Myometrial cell (primary cell): ENCODE results near the gene COQ3. TPM values are rescaled to one million over a fixed set of nuclear protein-coding genes. Genes with fewer than 3 reads are reported as not detected.

ENCODE experiments used
- total RNA-seq: library from RNA; depleted of rRNA; stranded (reverse); fragments of >200 nt; gene quantifications from 2 replicates; pipeline ENCODE4 v1.2.3, GENCODE V29; 2015

Gene COQ3
- total RNA-seq, result 14.4 and 24.2 TPM in 2 replicates

GRCh38 chr6:99393698-99394531, at the start of gene COQ3:
TSS of gene COQ3 (minus strand) at chr6:99394195. CDS start at chr6:99394179, 16 bp downstream.

GRCh38 chr6:99424761-99425646, 31.0 kb upstream of the COQ3 start, which contains the start of gene PNISR:
TSS of gene PNISR (minus strand) at chr6:99425308. CDS start at chr6:99414659, 10,649 bp downstream.

GRCh38 chr6:99349171-99350141, 44.5 kb downstream of the COQ3 start, which contains the start of gene FAXC:
TSS of gene FAXC (minus strand) at chr6:99349674. CDS start at chr6:99349372, 302 bp downstream.

Other genes starting within 250 kb of the COQ3 start
- 1.9 and 8.6 TPM in 2 replicates for gene FAXC, start 44.5 kb downstream of the COQ3 start, total RNA-seq
- 20.5 and 44.1 TPM in 2 replicates for gene PNISR, start 31.1 kb upstream of the COQ3 start, total RNA-seq
- 9.8 and 23.9 TPM in 2 replicates for gene USP45, start 121.2 kb upstream of the COQ3 start, total RNA-seq
- gene CCNC, start 174.5 kb upstream of the COQ3 start, total RNA-seq, result 83.3 and 91.6 TPM in 2 replicates
- not detected in 2 replicates for gene PRDM13, start 212.6 kb upstream of the COQ3 start, total RNA-seq